Activated naive CD8-positive, alpha-beta T cell treated with anti-CD3 and anti-CD28 coated beads, Interleukin-2, amount 50 U/mL, for 16 hours (primary cell): ENCODE measurements around the gene GLIPR1L2.
"Not testable (repeated sequence)": the region's sequence is repeated elsewhere in the genome, so short reads cannot be mapped to it uniquely, and the experiment has no call there.

ENCODE experiments used
- DNase-seq: peaks from one replicate; pipeline ENCODE4 v3.0.0-alpha.2; 2020; ENCODE audit warnings: low read depth, low spot score

The GLIPR1L2 gene

GRCh38 chr12:75390899-75391538 is at the start of gene GLIPR1L2:
Gene GLIPR1L2 (plus strand): TSS chr12:75391089. CDS start chr12:75391117, 28 bp downstream.
- peak; percentile 79 for DNase-seq

- DNase-seq = no peak
Measured at GRCh38 chr12:75341873-75342272, 49.0 kb upstream of the GLIPR1L2 start.

- DNase-seq = no peak
Measured at GRCh38 chr12:75345531-75345930, 45.4 kb upstream of the GLIPR1L2 start.

DNA sequence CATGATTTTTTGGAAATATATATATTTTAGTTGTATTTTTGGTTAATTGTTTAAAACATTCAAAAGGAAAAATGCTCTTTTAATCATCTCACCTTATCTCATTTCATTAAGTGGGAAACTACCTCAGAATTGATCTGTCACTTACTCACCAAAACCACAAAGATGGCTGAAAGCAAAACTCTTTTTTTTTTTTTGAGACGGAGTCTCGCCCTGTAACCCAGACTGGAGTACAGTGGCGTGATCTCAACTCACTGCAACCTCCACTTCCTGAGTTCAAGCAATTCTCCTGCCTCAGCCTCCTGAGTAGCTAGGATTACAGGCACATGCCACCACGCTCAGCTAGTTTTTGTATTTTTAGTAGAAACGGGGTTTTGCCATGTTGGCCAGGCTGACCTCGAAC is 44.7 kb upstream of the GLIPR1L2 start:
- DNase-seq = not testable (repeated sequence)

DNA sequence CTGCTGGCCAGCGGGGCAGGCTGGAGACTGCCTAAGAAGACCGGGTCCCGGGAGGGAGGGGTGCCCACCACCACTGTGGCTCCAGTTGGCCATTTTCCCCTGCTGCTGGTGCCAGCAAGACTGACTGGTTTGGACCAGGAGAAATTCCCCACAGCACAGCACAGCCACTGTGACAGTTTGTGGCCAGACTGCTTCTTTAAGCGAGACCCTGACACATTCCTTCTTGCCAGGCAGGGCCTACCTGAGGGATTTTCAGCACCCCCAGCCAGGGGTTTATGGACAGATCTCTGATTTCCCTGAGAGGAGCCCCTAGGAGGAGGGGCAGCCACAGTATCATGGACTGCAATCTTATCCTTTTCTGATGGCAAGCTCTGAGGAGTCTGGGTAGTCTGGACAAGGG is 40.9 kb upstream of the GLIPR1L2 start:
- no peak for DNase-seq

GRCh38 chr12:75350413-75350812 is 40.5 kb upstream of the GLIPR1L2 start:
- DNase-seq = no peak

GRCh38 chr12:75354011-75354410 is 36.9 kb upstream of the GLIPR1L2 start:
- DNase-seq = no peak

GRCh38 chr12:75360920-75361319 is 30.0 kb upstream of the GLIPR1L2 start:
- no peak for DNase-seq

GRCh38 chr12:75361408-75361807 is 29.5 kb upstream of the GLIPR1L2 start:
- no peak for DNase-seq

DNA sequence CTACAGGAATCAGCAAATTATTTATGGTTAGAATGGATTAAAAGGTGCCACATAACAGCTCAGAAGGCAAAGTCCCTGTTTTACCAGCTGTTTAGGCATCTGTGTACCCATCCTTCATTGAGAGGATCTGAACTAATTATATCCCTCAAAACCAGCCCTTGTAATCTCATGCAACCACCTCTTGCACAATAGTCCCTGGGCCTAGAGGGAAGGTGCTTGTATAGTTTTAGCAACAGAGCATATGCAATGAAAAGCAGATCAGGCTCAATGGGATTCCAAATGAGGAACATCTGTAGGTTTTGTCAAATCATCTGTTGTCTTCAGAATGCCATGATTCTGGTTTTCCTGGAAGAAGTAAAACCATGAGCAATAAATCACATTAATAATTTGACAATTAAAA is 26.0 kb upstream of the GLIPR1L2 start:
- no peak for DNase-seq

GRCh38 chr12:75366629-75367028 is 24.3 kb upstream of the GLIPR1L2 start:
- DNase-seq = no peak

GRCh38 chr12:75374971-75375370 is 15.9 kb upstream of the GLIPR1L2 start:
- DNase-seq = no peak

GRCh38 chr12:75378354-75378753 is 12.5 kb upstream of the GLIPR1L2 start:
- no peak for DNase-seq

GRCh38 chr12:75389061-75389460 is 1.8 kb upstream of the GLIPR1L2 start:
- no peak for DNase-seq

DNA sequence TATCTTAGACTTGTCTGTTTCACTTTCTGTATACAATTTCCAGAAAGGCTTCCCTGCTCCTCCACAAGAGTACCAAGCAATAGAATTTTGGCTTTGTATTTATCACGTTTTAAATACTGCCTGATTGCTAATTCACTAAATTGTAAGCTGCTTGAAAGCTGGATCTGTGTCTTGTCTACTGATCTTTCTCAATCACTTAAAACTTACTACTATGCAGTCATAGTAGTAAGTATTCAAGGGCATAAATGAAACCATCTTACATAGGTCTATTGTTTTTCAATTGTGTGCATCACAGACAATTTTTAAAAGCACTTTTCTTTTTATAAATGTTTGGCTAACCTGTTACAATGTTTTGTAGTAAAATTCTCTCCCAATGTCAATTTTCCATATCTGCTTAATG is 1.2 kb upstream of the GLIPR1L2 start:
- no peak for DNase-seq

DNA sequence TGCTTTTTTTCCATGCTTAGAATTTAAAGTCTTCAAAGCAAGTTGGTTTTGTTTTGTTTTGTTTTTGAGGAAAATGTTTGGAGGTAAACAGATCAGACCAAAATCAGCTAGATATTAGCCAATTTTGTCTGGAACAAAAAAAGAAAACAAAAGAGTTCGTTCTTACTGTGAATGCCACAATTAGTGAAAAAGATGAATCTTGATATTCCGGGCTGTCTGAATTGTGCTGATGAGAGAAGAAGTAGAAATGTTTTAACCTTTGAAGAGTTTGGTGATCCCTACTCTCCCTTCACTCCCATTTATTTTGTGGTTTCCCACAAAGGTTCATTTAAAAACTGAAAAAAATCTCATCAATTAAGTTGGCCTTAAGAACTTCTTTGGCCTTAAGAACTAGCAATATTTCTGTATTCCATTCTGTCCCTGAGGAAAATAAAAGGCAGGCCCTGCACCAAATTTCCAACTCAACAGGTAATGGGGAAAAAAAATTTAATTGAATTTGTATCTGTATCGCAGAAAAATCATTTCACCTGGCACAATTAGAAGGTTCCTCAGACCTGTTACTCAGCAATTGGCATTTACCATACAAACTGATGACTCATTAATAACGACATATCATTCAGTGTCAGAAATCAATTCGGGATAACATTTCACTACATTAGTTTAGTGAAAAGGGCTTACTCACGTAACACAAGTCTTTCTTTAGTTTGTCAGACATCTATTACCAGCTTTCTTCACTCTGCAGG is 562 bp upstream of the GLIPR1L2 start:
- DNase-seq = no peak

DNA sequence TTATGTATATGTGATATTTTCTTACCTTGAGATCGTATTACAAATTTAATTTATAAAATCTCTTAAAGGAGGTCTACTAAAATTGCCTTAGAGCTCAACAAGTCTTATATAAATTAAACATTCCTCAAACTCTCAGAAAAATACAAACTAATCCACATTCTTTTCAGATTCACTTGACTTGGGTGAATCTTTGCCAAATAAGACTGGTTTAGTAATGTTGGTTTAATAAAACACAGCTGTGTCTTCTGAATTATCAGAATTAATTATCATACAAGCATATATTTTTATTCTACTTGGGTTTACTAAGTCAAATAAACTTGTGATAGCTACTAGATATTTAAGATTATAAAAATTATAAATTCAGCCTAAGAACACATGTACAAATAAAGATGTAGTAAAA is 13.3 kb downstream of the GLIPR1L2 start:
- DNase-seq = no peak

GRCh38 chr12:75407683-75408082 is 16.8 kb downstream of the GLIPR1L2 start:
- no peak for DNase-seq

DNA sequence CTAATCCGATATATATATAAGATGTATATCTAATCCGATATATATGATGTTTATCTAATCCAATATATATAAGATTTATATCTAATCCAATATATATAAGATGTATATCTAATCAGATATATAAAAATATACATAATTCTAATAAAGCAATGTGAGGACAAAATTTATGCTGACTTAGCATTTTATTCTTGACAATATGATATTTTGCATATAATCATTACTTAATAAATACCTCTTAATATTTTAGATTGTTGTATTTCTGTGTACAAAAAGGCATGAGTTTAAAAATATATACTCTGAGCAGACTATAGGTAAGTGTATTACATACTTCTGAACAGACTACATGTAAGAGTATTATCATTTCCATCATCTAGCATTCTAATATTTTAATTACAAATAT is 18.9 kb downstream of the GLIPR1L2 start:
- DNase-seq = no peak

- no peak for DNase-seq
Measured at GRCh38 chr12:75414671-75415070, 23.8 kb downstream of the GLIPR1L2 start.

GRCh38 chr12:75419841-75420240 is 29.0 kb downstream of the GLIPR1L2 start:
- DNase-seq = no peak

GRCh38 chr12:75427491-75427890 is 36.6 kb downstream of the GLIPR1L2 start:
- no peak for DNase-seq

DNA sequence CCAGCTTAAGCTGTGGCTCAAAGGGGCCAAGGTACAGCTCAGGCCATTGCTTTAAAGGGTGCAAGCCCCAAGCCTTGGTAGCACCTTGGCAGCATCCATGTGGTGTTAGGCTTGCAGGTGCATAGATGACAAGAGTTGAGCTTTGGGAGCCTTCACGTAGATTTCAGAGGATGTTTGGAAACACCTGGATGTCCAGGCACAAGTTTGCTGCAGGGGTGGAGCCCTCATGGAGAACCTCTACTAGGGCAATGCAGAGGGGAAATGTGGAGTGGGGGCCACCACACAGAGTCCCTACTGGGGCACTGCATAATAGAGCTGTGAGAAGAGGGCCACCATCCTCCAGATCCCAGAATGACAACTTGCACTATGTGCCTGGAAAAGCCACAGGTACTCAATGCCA is 37.9 kb downstream of the GLIPR1L2 start:
- DNase-seq = no peak
